T-helper 9 cell (primary cell): ENCODE results near the gene DLEU7.
A peak's percentile ranks its signal among the peaks of the same experiment; 100 is the strongest.

ENCODE experiments used
- DNase-seq: peaks from one replicate; pipeline ENCODE4 v3.0.0-alpha.2; 2020

The DLEU7 gene

DNA sequence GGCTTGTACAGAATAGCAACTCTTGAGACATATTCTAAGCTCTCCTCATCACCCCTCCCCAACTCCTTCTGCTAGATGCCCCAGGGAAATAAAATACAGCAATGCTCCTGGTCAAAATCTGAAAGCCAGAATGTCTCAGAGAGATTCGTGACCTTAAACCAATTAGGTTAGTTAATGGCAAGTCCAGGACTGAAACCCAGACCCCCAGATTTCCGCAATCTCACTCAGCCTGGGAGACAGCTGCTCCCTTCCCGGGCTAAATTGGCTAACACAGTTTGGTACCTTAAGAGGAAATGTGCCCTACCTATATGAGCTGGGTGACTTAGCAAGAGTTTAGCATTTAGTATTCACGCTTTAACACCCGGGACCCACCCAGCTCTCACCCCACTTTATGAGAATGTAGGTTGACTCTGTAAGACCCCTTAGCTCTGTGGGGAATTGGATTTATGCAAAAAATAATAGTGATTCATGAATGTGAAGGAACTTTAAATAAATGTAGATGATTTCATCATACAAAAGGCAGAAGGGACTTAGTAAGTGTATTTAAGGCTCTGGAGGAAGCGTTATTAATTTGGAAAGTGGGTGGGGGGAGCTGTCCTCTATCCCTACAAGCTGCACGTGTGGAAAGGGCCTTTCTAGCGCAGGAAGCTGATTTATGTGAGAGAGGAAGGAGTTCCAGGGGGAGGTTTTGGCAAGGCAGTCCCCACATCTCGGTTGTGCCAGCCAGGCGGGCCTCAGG, 1.1 kb downstream of the DLEU7 start:
- no peak for DNase-seq

DNA sequence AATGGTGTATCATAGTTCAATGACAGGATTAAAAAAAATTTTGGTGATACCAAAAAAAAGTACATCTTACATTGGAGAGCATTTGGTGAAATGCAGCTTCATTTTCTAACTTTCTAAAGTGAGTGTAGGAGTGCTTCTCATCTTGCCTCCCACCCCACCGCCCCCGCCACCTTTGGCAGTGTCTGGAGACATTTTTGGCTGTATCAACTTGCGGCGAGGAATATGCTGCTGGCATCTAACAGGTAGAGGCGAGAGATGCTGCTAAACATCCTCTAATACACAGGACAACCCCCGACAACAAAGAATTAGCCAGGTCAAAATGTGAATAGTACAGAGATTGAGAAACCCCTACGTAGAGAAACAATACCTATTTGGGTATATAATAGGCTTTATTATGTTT, 1.7 kb downstream of the DLEU7 start:
- no peak for DNase-seq

DNA sequence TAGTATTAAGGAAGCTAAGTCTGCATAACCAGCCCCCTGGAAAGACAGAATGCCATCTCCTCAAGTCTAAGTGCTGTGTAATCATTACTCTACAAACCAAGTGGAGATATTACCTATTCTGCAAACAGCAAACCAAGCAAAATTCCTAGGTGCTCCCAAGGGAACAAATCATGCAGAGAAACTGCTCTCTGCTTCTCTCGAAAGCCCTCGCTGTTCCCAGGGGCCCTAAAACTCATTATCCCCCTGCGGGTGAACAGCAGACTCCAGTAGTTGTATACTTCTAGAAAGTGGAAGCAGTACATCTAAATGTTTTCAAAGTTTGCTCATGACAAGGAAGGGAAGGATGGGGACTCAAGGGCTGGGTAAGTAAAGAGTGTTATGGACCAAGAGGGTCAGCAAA, 3.2 kb downstream of the DLEU7 start:
- no peak for DNase-seq

DNA sequence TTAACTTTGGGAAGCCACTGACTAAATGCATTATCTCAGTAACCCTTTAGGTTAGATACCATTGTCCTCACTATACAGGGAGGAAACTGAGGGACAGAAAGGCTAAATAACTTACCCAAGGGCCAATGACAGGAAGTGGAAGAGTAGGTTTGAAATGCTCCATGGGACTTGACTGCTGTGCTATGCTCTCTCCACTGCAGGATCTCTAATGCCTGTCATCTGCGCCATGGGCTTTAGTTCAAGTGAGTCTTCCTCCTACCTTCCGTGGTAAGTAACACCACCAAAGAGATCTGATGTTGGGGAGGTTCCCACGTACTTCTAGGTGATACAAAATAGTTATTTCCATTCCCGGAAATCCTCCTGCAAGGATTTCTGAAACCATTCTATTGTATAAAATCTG, 3.7 kb downstream of the DLEU7 start:
- DNase-seq = no peak

DNA sequence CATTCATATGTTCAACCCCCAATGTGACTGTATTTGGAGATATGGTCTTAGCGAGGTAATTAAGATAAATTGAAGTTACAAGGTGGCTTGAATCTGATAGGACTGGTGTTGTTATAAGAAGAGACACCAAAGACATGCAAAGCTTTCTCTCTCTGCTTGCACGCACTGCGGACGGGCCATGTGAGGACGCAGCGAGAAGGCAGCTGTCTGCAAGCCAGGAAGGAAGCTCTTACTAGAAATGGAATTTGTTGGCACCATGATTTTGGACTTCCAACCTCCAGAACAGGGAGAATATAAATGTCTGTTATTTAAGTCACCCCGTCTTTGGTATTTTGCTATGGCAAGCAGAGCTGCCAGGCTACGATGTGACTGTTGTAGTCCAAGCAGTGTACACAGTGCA, 4.8 kb downstream of the DLEU7 start:
- no peak for DNase-seq

DNA sequence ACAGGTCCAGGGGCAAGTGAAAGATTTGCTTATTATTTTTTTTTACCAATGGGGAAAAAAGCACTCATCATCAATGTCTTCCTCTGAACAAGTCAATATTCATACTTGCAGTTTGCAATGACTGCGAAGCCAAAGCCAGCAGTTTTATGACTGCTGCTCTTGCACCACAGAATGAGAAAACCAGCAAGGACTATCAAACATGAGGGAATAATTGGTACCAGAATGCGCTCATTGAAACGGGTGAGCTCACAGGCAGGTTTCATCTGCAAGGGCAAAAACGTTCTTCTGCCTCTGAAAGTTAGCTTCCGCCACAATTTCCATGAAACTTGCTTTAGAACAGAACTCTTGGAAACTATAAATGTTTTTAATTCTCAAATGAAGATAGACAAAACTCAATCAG, 5.5 kb downstream of the DLEU7 start:
- DNase-seq = no peak

DNA sequence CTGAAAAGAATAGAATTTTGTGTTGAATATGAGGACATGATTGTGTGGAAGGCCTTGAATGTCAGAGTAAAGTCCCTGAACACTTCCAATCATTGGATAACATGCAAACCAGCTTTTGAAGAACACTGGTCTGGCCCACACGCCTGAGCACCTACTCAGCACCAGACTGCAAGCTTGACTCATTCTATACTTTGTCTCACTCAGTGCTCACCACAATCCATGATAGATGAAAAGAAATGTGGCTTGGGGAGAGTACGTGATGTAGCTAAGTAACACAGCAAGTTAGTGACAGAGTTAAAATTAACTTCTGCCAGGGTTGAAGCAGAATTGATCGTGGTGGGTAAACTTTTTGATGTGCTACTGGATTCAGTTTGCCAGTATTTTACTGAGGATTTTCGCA, 12.0 kb downstream of the DLEU7 start:
- no peak for DNase-seq

DNA sequence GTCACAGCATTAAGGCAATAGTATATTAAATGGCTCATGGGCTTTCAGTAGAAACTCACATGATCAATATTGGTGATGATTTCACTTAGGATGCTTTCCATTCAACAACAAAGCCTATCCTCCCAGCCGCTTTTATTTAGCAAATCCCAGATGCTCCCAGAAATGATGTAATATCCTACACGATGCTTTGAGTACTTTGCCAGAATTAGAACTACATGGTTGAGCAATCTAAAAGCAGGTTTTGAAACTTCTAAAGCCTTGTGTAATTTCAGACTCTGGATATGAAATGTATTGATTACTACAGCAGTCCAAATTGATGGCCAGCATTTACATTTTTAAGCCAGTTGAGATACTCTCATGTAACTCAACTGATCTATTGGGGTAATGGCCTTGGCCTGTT, 13.6 kb downstream of the DLEU7 start:
- DNase-seq = no peak

DNA sequence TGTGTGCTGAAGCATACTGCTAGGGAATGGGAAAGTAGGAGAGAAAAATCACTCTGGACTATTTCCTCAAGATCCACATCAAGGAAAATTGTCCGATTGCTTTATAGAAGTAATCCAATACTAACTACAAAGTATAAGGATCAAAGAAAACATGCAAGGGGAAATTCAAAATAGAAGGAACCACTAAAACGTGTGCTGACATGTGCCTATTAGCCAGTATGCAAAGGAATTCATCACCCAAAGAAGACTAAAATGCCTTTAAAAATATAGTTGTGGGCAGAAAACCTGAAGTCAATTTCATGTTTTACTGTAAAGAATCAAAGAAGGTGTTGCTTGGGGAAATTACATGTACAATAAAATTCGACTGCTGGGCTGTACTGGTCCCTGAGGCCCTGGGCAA, 14.3 kb downstream of the DLEU7 start:
- no peak for DNase-seq

DNA sequence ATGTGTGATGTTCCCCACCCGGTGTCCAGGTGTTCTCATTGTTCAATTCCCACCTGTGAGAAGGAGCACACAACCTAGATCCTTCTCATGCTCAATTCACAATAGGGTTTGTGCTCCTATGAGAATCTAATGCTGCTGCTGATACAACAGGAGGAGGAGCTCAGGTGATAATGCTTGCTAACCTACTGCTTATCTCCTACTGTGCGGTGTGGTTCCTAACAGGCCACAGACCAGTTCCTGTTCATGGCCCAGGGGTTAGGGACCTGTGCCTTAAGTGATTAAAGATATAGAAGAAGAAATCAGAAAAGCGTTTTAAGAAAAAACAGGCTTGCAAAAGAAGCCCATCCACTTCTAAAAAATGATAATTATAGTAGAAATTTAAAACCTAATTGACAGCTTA, 17.5 kb downstream of the DLEU7 start:
- DNase-seq = no peak

DNA sequence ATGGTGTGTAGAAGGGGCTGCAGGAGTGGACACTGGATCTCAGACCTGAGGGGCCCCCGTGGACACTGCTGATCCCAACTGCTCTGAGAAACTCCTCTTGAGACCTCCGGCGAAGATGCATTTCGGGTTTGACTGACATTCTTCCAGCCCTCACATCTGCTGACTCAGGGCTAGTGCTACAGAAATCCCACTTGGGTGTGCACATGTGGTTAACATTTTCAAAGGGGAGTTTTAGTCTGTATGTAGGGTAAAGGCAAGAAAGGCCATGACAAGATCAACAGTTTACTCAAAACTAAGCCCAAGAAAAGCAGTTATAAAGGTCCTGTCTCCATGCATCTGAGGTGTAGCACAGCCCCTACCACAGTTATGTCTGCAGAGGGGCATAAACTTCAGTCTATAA, 31.2 kb downstream of the DLEU7 start:
- DNase-seq = no peak

DNA sequence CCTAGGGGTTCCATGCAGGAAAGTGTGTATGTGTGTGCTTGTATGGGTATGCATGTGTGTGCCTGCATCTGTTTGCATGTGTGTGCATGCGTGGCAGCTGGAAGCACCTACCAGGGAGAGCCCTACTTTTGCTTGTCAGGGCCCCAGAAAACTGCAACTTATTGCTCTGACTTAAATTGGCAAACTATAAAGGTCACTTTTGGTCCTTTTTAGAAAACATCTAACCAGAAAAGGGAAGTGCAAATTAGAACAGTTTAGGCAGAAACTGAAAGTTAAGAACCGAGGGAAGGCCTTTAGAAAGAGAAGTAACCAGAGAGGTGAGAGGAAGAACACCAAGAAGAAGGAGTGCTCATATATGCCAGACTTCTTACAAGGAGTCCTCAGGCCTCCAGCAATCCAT, 32.5 kb downstream of the DLEU7 start:
- no peak for DNase-seq

DNA sequence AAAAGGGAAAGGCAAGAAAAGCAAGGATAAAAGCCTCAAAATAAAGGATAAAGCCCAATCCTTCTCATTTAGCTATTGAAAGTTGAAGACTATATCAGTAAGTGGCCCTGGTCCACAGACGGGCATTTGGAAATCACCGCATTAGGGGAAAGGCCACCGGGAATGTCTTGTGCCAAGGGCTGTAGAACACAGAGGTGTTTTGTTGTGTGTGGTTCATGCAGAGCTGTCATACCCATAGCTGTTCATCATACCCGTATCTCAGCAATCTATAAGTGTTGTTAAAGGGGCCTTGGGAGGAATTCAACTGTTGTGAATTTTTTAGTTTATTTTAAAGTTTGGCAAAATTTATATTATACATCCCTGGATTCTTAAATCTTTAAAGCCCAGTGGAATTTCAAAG, 33.0 kb downstream of the DLEU7 start:
- DNase-seq = no peak

DNA sequence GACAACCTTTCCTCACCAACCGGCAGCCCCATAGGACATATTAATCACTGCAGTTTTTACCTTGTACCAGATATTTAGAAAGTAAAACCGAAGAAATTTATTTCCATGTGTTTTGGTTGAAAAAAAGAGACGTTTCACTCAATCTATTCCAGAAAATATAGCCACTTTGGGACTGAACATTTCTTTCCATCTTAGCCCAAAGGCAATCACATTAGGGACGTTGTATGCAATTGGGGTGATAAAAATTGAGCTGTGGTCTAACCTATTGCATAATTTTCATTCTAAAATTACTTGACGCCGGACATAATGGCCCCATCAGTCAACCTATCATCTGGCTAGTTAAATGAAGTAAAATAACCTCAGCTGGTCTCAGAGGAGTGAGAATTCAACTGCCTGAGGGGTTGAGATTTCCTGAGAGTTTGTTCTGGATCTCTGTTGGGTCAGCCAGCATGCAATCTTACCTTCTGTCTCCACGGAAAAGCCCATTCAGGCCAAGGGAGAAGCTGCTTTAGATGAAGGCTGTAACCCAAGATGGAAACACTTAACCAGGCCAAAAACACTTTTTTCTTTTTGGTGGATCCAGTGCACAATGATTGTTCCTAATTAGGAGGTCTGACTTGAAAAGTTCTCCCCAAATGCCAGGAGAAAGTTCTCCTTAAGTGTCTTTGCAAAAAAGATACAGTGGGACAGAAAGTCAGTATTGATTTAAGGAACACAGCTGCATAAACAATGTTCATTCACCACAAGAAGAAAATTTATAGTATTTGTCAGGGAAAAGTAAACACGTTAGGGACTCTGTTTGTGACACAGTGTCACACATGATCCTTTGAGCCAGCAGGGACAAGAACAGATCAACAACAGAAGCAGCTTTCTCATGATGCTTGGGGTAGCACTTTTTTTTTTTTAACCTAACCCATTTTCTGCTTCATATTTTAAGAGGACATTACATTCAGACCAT, 34.1 kb downstream of the DLEU7 start:
- no peak for DNase-seq

DNA sequence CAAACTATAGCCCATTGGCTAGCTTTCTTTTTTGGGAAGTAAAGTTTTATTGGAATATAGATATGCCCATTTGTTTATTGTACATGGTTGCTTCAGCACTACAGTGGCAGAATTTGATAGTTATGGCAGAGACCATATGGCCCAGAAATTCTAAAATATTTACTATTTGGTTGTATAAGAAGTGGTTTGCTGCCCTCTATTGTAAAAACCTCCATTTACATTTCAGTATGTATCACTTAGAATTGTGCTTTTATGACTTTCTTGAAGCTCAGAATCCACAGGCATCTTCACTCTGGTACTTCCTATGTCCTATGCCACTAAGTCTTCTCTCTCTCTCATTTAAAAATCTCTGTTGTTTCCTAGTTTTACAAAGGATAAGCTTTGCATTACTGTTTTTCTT, 37.7 kb downstream of the DLEU7 start:
- no peak for DNase-seq

DNA sequence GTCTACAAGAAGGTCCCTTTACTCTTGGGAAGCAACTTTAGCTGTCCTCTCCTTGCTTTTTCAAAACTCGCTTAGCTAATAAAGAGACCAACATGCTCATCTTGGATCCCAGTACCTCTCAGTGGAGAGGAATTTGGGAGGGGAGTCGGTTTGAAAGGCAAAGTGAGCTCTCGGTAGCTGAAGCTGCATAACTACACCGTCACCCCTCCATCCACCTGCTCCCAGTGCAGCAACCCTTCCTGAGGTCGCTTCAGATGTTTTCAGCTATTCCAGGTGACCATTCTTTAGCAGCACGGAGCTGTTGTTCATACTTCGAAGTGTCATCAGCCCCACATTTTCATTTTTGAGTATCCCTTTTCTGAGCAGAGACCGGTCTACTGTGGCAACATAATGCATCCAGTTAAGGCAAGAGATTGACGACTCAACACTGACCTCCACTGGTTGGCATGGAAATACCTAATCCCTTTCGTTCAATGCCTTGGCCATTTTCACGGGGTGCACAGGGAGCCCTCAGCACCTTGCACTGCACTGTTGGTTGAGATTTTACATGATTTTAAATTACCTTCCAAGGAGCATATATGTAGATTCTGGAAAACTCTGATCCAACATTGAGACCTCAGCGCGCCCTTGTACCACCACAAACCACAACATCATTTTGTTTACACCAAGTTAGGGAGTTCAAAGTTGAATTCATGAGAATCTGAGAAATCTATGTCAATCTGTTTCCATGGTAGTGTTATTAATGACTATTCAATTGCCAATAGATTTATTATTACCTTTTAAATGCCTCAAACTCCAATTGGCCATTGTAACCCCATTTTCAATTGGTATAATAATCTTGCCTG, 42.2 kb downstream of the DLEU7 start:
- DNase-seq = peak; percentile 41

DNA sequence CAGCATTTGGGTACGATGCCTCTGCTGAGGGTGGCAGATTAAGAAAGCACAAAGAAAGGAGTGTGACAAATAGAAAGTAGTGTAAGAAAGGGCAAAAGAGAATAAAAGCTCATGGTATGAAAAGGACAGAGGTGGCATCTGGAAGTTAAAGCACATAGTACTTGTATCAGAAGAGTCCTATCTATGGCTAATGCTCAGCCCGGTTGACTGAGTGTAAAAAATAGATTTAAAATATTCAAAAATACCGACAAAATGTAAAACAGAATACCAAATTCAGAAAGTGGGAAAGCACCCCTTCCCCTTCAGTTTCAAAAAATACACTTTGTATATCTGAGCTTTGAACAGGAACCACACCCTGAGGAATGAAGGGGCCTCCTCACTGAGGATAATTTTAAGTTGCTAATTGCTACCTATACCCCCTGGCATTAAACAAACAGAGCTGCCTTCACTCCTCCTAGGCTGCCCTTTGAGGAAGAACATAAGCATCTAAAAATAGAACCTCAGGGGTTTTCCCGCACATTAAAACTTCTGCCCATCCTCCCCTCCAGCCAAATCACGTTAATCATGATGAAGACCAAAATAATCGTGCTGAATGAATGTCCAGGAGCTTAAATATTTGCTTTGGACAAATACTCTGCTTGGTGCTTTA, 43.3 kb downstream of the DLEU7 start:
- no peak for DNase-seq

DNA sequence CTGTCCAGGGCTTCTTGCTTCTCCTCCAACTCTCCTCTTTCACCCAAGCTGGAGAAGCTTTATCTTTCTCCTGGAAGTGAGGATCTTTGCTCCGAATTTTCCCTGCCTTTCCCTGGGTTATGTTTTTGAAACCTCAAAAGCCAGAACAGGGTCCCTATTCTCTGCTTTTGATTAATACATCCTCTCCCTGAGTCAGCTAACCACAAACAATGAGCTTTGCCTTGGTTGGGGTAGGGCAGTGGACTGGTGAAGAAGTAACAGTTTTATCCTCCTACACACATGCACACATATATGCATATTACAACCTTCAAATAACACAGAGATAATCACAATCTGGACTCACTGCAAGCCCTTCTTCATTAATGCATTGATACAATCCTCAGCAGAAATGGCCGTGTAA, 44.6 kb downstream of the DLEU7 start:
- no peak for DNase-seq

DNA sequence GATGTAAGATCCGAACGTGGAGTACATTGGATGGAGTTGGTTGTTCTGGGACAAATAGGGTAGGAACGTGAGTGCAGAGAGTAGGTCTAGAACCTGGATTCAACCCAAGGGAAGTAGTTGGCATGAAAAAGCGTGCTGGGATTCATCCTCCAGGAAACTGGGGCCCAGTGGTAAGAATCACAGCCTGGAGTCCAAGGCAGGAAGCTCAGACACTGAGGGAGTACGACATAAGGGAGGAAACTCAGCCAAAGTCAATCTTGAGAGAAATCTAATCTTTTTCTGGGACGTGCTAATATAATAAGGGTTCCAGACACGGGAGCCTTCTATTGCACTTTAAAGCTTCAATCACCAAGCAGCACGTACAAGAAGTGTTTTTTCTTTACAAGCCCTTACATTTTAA, 46.4 kb downstream of the DLEU7 start:
- DNase-seq = no peak

DNA sequence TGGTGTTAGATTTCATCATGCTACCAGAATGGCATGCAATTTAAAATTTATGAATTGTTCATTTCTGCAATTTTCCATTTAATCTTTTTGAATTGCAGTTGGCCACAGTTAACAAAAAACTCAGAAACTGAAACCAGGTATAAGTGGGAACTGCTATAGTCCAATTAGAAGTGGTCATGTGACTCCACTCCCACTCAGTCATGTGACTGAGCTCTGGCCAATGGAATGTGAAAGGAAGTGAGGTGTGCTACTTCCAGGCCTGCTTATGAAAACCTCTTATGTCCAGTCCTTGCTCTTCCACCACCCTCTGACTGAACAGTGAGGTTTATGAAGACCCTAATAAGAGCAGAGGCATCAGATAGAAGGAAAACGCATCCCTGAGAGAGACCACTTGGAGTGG, 47.0 kb downstream of the DLEU7 start:
- no peak for DNase-seq

DNA sequence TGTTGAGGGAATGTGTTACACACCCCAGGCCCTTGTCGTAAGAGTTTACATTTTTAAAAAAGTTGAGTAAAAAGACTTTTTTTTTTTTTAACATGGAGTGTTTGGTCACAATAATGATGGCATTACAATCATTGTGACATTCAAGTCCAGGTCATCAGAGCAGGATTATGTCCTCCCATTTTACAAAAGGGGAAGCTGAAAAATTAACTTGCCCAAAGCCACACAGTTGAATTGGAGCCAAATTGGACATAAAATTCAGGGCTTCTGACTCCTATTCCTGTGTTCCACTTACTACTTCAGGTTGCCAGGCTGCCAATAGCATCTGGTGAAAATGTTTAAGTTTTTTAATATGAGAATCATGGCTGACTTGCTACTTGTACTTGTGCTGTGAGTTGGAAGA, 49.3 kb downstream of the DLEU7 start:
- no peak for DNase-seq

DNA sequence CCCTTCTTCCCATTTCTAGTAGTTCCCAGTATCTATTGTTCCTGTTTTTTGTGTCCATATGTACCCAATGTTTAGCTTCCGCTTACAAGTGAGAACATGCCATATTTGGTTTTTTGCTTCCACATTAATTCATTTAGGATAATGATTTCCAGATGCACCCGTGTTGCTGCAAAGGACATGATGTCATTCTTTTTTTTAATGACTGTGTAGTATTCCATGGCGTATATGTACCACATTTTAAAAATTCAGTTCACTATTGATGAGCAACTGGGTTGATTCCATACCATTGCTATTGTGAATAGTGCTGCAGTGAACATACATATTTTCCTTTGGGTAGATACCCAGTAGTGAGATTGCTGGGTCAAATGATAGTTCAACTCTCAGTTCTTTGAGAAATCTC, 50.5 kb downstream of the DLEU7 start:
- no peak for DNase-seq
